HFFc6 (cell line): Measurements from ENCODE around the gene CH25H. TPM values are rescaled to one million over a fixed set of nuclear protein-coding genes. Genes with fewer than 3 reads are reported as not detected.
A peak's percentile ranks its signal among the peaks of the same experiment; 100 is the strongest.
"Not testable (repeated sequence)": the region's sequence is repeated elsewhere in the genome, so short reads cannot be mapped to it uniquely, and the experiment has no call there.

Experiments
- DNase-seq: peaks from one replicate; pipeline ENCODE4 v3.0.0-alpha.2; 2018
- H3K27ac Mint-ChIP-seq: 2 replicates; pipeline ENCODE4 v1.8.0; 2020; ENCODE audit warnings: mild to moderate bottlenecking, mixed read lengths
- H3K27me3 Mint-ChIP-seq: 2 replicates; pipeline ENCODE4 v1.8.0; 2021; ENCODE audit warnings: mild to moderate bottlenecking, moderate library complexity, mixed read lengths; ENCODE audit not compliant: insufficient read depth
- H3K36me3 Mint-ChIP-seq: 2 replicates; pipeline ENCODE4 v1.8.0; 2021; ENCODE audit warnings: low read depth, mixed read lengths
- H3K4me1 Mint-ChIP-seq: 2 replicates; pipeline ENCODE4 v1.8.0; 2020; ENCODE audit warnings: low read depth, mixed read lengths
- H3K4me3 Mint-ChIP-seq: 2 replicates; pipeline ENCODE4 v1.8.0; 2020; ENCODE audit warnings: mild to moderate bottlenecking, moderate library complexity, mixed read lengths
- H3K9me3 Mint-ChIP-seq: 2 replicates; pipeline ENCODE4 v1.8.0; 2020; ENCODE audit warnings: mild to moderate bottlenecking, mixed read lengths
- CTCF ChIP-seq: fragments of 200-600 bp; sonication (generic); IDR thresholded peaks from 2 replicates; pipeline ENCODE4 v1.5.0; 2021; ENCODE audit warnings: antibody characterized with exemption, mild to moderate bottlenecking
- total RNA-seq, 6 experiments: library from RNA; stranded (reverse); fragmentation: NEBNext Ultra II Directional; extraction: Animal tissue kit (Norgen Biotek cat#: 25700); gene quantifications; 2 replicates in 1 of 6; 3 replicates in 5 of 6; pipeline ENCODE4 v1.2.3, GENCODE V29; 2021

CH25H gene
- total RNA-seq, 6 experiments from 2014 or later, result 0.09 to 0.18 (median 0.12) TPM; not detected in 1

DNA sequence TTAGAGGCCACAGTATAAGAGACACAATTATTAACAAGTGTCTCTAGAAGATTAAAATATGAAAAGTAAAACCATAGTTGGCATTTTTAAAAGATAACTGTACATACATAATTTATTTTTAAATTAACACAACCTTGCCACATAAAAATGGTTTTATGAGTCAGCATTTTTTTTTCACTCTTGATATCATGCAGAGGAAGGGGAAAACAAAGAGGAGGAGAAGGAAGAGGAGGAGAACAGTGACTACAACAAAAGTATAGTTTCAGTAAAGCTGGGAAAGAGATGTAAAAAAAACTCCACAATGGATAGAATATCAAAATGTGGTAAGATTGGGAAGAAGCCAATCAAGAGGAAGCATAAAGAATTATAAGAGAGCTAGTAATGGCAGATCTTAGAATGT is 34.0 kb downstream of the CH25H start:
- Mint-ChIP-seq H3K36me3 (no peaks in the 10 kb centered on the region), H3K4me3 (no peak overlapping the region; the same call in 1 of the 2 replicates), H3K9me3 (no peaks in the 10 kb centered on the region), H3K27ac (peak overlapping the region; percentile 42), H3K4me1 (peaks cover 28% of the 10 kb centered on the region), H3K27me3 (no peaks in the 10 kb centered on the region; the same call in 1 of the 2 replicates)
- no peak for TF ChIP-seq CTCF
- no peak for DNase-seq

DNA sequence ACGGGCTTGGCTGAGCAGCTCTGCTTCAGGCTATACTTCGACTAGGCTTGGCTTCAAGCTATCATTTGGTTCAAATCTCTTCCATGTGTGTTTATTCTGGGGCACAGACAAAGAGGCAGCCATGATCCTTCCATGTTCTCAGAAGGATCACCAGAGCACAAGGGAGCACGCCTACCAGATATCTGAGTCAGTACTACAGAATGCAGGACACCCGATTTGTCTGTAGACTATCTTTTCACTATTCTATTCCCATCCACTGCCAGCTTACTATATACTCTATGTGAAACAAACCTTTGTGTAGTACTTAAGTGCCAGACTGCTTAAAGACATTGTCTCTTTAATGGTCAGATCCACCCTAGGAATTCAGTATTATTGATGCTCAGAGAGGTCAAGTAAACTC is 35.1 kb downstream of the CH25H start:
- H3K27me3 Mint-ChIP-seq, result no peaks in the 10 kb centered on the region; the same call in none of the 2 replicates
- no peaks in the 10 kb centered on the region for H3K36me3 Mint-ChIP-seq
- peak overlapping the region; percentile 78 for H3K27ac Mint-ChIP-seq
- TF ChIP-seq CTCF, result no peak
- DNase-seq, result peak; percentile 57
- H3K9me3 Mint-ChIP-seq, result no peaks in the 10 kb centered on the region
- no peak overlapping the region for H3K4me3 Mint-ChIP-seq
- peaks cover 28% of the 10 kb centered on the region for H3K4me1 Mint-ChIP-seq

GRCh38 chr10:89171263-89171872 is 35.7 kb downstream of the CH25H start:
- no peak for TF ChIP-seq CTCF
- no peaks in the 10 kb centered on the region for H3K9me3 Mint-ChIP-seq
- peak overlapping the region; percentile 78 for H3K27ac Mint-ChIP-seq
- no peaks in the 10 kb centered on the region; the same call in none of the 2 replicates for H3K27me3 Mint-ChIP-seq
- no peaks in the 10 kb centered on the region for H3K36me3 Mint-ChIP-seq
- DNase-seq, result peak; percentile 43
- no peak overlapping the region for H3K4me3 Mint-ChIP-seq
- peaks cover 32% of the 10 kb centered on the region for H3K4me1 Mint-ChIP-seq

DNA sequence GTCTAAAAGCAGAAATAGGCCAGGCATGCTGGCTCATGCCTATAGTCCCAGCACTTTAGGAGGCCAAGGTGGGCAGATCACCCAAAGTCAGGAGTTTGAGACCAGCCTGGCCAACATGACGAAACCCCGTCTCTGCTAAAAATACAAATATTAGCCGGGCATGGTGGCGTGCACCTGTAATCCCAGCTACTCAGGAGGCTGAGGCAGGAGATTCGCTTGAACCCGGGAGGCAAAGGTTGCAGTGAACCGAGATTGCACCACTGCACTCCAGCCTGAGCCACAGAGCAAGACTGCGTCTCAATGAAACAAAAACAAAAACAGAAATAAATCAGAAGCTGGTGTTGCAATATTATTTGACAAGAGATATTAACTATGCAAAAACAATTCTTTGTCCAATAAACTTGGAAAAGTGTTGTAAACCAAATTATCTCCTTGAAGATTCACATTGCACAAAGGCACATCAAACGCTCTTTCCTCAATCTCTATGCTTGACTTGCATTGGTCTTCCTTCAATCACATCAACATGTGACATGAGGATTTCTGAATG is 38.7 kb downstream of the CH25H start:
- not testable (repeated sequence) for DNase-seq, H3K36me3 Mint-ChIP-seq, H3K27ac Mint-ChIP-seq, H3K4me3 Mint-ChIP-seq, H3K9me3 Mint-ChIP-seq, H3K27me3 Mint-ChIP-seq
- H3K4me1 Mint-ChIP-seq, result peaks cover 42% of the 10 kb centered on the region

DNA sequence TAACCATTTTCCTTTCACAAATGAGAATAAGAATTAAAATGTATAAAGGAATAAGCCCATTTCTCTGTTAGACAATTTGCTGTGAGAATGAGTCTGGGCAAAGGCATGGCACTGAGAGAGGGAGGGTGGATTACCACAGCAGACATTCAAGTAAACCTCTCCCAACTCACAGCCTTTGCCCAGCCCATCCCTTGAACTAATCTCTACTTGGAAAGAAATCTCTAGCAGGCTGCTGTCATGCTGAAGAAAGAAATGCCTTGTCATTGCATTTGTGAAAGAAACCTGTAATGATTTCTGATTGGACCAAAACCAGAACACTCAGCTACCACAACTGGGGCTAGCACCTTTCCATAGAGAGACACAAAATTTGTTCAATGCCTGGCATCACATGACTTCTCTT is 39.2 kb downstream of the CH25H start:
- peaks cover 37% of the 10 kb centered on the region for H3K4me1 Mint-ChIP-seq
- no peak for DNase-seq
- no peaks in the 10 kb centered on the region for H3K36me3 Mint-ChIP-seq
- no peak overlapping the region for H3K27ac Mint-ChIP-seq
- TF ChIP-seq CTCF, result no peak
- no peak overlapping the region for H3K4me3 Mint-ChIP-seq
- peaks cover 11% of the 10 kb centered on the region for H3K27me3 Mint-ChIP-seq
- H3K9me3 Mint-ChIP-seq, result no peaks in the 10 kb centered on the region

DNA sequence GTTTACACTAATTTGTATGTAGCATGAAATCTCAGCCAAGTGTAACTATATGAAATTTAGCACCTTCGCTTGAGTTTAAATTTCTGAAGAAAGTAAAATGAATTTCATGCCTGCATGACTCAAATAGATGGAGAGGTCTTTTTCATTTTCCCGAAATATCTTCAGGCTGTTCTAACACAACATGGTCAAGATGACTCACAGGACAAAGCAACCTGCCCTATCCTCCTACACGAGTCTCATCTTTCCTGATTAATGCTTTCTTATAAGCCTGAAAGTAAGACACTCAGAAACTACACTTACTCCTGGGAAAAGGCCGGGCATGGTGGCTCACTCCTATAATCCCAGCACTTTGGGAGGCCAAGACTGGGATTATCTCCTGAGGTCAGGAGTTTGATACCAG is 41.2 kb downstream of the CH25H start:
- Mint-ChIP-seq H3K9me3 (no peaks in the 10 kb centered on the region), H3K27ac (no peak overlapping the region), H3K4me1 (peaks cover 17% of the 10 kb centered on the region), H3K27me3 (peaks cover 11% of the 10 kb centered on the region), H3K4me3 (no peak overlapping the region), H3K36me3 (no peaks in the 10 kb centered on the region)
- no peak for TF ChIP-seq CTCF
- DNase-seq, result peak; percentile 57
